Gastrocnemius medialis (tissue), 4 donors: ENCODE results near the gene ODAD4.

Source experiments
- POLR2A ChIP-seq, 2 donors: fragments of 450-650 bp; IDR thresholded peaks; one replicate each; pipeline ENCODE4 v1.6.1; 2017; ENCODE audit warnings: antibody characterized with exemption in 2 of 2, mild to moderate bottlenecking in 2 of 2, moderate library complexity in 2 of 2
- TF ChIP-seq, protein P1 (sequence below), 5 experiments: fragments of 450-650 bp in 3 of 5; fragments of 200-600 bp in 2 of 5; sonication (generic) in 2 of 5; IDR thresholded peaks in 4 of 5; conservative IDR thresholded peaks in 1 of 5; 1 replicate in 4 of 5; 2 replicates in 1 of 5; pipeline ENCODE4 v1.5.1; 2016 to 2019; ENCODE audit warnings: antibody characterized with exemption in 5 of 5, mild to moderate bottlenecking in 3 of 5, moderate library complexity in 3 of 5

GRCh38 chr17:42002175-42002791, 71.9 kb downstream of the ODAD4 start:
- TF ChIP-seq, protein P1, sequence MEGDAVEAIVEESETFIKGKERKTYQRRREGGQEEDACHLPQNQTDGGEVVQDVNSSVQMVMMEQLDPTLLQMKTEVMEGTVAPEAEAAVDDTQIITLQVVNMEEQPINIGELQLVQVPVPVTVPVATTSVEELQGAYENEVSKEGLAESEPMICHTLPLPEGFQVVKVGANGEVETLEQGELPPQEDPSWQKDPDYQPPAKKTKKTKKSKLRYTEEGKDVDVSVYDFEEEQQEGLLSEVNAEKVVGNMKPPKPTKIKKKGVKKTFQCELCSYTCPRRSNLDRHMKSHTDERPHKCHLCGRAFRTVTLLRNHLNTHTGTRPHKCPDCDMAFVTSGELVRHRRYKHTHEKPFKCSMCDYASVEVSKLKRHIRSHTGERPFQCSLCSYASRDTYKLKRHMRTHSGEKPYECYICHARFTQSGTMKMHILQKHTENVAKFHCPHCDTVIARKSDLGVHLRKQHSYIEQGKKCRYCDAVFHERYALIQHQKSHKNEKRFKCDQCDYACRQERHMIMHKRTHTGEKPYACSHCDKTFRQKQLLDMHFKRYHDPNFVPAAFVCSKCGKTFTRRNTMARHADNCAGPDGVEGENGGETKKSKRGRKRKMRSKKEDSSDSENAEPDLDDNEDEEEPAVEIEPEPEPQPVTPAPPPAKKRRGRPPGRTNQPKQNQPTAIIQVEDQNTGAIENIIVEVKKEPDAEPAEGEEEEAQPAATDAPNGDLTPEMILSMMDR (IDR thresholded peaks at IDR 0.05 in 4 of 5, conservative IDR thresholded peaks at IDR 0.05 in 1 of 5) = no peak
- TF ChIP-seq POLR2A (IDR thresholded peaks at IDR 0.05) = no peak
